HG02938 (cell line): ENCODE measurements around the gene CCDC54.
"Not testable (repeated sequence)": the region's sequence is repeated elsewhere in the genome, so short reads cannot be mapped to it uniquely, and the experiment has no call there.

Experiments used
- ATAC-seq: cut with Tn5 transposase; IDR thresholded peaks from one replicate; pipeline ENCODE4 v1.9.1; 2021; ENCODE audit warnings: mild to moderate bottlenecking, moderate library complexity; ENCODE audit not compliant: unreplicated experiment

CCDC54 gene

DNA sequence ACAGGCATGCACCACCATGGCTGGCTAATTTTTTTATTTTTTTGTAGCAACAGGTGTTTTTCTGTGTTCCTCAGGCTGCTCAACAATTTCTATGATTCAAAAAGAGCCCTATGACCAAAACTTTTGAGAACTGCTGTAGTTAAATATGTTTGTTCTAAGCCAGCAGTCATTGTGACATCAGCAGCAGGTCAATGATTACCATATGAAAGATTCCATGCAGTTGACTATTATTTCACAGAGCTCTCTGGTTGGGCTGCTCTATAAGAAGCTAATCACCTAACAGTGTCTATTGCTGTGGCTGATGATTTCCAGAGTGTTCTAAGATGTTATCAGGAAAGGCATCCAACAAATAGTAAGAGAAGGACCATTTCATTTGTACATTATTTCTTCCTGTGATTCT lies at the start of gene CCDC54:
Gene CCDC54, plus strand, starts transcription at position 289 of the 400 bp plus-strand sequence. CDS start 149 bp downstream, outside the sequence.
- no peak for ATAC-seq

DNA sequence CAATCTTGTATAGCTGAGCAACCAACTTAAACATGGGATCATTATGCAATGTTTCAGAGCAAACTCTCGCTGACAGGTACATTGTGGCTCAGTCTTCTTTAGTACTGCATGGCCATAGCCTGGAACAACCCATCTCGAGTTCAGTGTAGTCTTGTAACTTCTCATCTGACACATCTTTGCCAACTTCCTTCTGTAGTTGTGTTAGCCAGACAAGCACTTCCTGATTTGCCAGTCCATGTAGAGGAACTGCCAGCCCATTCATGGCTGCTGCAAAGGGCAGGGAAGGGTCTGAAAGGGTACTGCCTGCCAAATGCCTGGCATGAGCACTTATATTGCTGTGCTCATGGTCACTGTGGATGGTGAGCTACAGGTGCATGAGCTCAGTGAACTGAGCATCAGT lies 49.2 kb upstream of the CCDC54 start:
- ATAC-seq: no peak

DNA sequence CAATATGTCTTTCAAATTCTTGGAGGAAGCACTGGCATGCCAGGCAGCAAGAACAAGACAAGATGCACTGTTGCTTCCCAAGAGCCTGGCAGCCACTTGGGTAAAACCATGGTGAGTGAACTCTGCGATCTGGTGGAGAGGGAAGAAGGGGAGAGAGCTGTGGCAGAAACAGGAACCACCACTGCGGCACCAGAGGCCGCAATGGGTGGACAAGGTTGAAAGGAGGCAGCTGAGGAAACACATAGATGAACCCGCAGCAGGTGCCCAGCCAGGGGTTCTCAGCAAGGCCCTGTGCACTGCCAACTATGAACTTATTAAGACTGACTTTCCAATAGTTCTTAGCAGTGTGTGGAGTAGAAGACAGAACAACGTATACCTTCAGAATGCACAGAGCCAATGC lies 48.2 kb upstream of the CCDC54 start:
- ATAC-seq: no peak

DNA sequence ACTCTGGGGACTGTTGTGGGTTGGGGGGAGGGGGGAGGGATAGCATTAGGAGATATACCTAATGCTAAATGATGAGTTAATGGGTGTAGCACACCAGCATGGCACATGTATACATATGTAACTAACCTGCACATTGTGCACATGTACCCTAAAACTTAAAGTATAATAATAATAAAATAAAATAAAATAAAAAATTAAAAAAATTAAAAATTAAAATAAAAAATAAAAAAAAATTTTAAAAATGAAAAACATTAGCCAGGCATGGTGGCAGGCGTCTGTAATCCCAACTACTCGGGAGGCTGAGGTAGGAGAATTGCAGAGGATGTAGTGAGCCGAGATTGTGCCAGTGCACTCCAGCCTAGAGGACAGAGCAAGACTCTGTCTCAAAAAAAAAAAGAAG lies 37.5 kb upstream of the CCDC54 start:
- not testable (repeated sequence) for ATAC-seq

DNA sequence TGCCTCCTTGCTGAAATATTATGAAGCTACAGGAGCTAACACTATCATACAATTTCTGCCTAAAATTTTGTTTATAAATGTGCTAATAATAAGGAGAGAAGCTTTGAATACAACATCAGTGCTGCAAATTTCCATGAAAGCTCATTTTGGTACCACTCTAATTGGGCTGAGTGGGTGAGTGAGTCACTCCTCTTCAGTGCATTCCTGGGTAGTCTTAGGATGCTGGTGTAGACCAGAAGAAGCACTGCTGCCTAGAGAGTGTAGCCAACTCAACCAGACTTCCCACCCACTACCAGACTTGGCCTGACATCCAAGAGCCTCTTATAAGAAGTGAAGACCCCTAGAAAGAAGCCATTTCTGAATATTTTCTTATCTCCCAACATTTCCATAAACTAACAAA lies 32.5 kb upstream of the CCDC54 start:
- no peak for ATAC-seq

DNA sequence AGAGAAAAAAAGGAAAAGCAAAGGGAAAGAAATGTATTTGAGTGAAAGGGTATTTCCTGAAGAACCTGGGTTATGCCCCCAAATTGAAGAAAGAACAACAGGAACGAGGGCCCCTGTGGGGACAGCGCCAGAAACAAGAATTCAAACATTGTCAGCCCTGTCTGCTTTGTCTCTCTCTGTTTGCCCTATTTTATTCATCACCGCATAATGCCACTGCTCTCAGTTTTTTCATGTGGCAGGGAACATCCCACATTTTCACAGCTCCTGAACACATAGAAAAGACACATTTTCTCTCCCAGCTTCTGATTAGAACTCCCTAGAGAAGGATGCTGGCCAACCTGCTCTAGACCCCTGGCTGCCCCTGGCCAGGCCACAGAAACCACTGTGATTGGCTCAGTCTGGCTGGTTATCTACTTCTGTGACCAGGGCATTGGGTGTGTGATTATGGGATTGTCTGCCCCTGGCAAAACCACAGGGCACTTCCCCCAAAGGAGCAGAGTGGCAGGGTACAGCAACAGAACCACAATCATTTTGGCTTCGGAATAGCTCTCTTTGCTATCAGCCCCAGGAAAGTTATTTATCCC lies 31.3 kb upstream of the CCDC54 start:
- ATAC-seq: no peak

DNA sequence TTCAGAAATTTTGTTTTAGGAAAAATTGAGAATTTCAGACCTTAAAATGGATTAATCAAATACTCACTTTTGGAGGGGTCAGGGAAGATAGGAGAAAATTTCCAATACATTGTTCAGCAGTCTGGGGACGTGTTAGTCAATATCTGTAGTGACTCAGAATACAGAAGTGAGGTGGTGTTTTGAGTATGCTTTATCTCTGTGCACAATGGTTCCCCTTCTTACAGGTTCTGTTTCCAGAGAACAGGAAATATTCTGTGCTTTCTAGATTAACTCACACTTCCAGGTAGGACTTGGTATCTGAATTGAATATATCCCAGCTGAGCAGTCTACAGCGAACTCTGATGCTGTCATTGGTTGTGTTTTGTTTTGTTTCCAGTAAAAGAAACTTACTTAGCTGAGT lies 30.7 kb upstream of the CCDC54 start:
- ATAC-seq: no peak

DNA sequence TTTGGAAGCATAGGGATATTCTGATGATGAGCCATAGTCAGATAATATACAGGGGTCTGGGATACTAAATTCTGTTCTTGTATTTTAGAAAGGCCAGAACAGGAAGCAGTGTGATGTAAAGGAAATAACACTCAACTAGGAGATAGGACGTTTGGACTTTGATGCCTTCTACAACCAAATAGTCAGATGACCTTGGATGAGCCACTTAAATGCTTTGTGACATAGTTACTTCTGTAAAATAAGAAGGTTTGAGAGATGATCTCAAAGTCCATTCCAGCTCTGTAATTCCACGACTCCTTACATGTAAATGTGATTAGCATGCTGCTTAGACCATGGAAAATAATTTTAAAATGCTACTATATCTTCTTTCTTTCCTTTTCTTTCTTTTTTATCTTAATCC lies 29.5 kb upstream of the CCDC54 start:
- no peak for ATAC-seq

DNA sequence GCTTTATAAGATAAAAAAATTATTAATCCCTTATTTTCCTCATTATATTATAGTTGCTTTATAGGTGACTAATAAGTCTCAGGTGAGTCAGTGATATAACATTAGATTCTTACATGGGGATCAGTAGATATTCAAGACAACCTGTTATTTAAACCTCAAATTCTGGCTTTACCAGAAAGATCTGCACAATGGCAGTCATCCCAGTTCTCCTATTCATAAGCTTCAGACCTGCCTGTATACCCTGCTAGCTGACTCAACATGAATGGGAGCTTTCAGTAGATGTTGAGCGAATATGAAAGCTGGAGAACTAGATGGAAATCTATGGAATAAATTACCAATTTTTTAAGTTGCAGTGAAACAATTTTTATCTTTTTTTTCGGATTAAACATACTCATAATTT lies 20.5 kb upstream of the CCDC54 start:
- no peak for ATAC-seq

DNA sequence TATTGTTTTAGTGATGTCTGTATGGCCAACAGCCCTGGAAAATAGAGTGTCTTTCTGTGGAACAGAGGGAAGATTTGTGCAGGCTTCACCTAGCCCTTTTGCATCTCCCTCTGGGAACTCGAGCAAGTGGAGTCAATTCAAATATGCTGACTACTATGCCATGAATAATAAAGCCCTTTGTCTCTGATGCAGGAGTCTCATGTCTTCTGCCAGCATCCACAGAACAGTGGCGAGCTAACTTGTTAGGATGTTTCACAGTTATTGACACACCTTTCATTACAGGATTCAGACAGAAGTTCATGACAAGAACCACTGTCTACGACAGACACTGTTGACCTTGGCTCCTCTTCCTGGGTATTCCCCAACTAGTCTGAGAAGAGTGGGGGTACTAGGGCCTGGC lies 15.6 kb upstream of the CCDC54 start:
- no peak for ATAC-seq

DNA sequence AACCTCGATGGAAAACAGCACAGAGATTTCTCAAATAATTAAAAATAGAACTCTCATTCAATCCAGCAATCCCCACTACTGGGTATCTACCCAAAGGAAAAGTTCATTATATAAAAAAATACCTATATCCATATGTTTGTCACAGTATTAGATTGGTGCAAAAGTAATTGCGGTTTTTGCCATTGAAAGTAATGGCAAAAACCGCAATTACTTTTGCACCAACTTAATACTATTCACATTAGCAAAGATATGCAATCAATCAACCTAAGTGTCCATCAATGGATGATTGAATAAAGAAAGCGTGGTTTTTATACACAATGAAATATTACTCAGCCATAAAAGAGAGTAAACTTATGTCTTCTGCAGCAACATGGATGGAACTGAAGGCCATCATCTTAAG lies 12.2 kb upstream of the CCDC54 start:
- ATAC-seq: no peak

DNA sequence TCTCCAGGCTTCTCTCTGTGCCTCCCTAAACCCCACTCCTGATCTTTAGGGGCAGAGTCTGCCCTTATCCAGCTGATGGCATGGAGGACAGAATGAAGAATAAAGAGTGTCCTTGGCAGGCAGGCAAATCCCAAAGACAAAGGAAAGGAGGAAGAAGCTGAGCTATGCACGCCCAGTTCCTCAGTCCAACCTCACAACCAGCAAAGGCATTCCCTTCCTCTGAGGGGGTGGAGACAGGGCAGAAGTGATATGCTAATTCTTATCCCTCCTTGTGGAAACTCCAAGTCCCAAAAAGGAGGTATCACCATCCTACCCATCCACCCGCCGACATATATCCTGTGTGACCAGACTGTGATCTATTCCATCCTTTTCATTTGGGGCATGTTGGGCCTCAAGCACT lies 10.5 kb upstream of the CCDC54 start:
- ATAC-seq: no peak

DNA sequence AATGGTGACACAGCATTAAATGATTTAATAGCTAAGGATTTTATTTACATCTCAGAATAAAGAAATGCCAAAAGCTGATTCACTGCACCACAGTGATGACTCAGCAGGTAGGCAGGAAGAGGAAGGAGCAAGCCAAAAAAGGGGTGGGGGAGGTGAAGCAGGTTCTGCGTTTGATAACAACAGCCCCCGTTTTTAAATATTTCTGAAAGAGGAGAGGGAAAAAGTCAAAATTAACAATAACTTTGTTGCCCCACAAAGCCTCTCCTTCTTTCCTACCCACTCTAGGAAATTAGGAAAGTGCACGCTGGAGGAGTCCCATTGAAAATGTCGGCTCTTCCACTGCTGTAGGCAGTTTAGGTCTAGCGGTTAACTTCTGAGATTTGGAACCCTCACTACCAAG lies 9.9 kb upstream of the CCDC54 start:
- ATAC-seq: no peak

DNA sequence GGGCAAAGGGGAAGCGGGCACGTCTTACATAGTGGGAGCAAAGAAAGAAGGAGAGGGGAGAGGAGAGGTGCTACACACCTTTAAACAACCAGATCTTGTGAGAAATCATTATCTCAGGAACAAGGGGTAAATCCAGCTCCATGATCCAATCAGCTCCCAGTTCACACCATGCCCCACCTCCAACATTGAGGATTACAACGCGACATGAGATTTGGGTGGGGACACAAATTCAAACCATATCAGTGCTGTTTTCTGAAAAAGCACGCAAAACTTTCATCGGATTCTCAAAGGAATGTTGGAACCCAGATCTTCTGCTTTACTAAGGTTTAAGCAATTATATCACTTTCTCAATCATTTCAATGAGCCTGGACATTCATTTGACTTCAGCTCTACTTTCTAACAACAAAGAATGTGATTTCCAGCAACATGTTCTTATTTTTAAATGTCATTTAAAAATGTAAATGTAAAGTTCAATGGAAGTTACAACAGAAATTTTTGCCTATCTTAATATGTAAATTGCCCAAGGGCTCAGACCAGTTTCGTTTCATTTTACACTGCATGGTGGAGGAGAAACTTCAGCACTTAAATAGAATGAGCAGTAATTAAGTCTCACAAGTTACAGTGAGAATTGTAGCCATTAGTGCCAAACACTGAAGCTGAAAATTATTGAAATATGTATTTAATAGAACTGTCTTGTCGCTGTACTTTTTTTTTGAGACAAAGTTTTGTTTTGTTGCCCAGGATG lies 8.4 kb upstream of the CCDC54 start:
- no peak for ATAC-seq

DNA sequence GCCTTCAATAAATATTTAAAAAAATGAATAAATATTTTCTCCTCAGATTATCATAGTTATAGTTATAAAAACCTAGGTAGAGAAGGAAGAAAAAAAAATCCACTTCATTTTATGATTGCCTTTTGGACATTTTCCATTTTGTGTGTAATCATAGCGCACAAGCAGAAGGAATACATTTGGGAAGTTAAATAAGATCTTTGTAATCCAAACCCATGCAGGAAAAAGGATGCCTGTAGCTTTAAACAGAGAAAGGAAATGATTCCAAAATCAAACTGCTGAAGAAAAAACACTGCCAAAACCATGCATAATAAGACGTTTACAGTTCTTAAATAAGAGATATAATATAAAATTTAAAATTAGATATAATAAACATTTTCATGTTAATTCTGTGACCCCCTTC lies 7.4 kb upstream of the CCDC54 start:
- ATAC-seq: no peak

DNA sequence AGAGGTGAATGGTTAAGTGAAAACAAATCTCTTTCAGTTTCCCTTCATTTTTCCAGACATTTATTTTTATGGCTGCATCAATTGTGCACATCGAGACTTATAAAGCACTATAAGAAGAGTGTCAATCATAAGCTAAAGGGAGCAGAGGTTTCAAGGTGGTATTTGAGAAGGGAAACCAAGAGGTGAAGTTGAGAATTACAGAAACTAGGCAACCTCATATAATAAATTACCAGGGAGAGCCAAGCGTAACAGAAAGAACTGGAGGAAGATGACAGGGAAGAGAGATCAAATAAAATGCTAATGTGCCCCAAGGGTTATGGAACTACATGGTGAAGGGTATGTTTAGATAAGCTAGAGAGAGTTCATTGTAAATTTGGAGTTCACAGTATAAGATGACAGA lies 6.3 kb upstream of the CCDC54 start:
- ATAC-seq: no peak

DNA sequence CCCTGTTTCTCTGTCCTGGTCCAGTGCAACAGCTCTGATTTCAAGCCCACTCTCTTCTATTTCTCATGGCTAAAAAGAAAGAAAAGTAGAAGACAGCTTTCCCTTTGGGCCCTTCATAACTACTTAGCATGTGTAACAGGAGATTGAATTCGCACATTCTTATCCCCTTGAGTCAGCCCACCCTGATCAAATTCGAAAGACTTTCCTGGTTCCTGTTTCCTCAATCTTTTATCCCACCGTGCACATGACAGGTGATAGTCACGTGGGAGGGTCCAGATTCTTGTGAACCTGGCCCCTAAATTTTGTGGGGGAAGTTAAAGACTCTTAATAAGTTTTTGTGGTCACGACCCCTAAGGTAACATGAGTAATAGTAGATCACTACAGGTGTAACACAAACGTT lies 4.7 kb upstream of the CCDC54 start:
- no peak for ATAC-seq

DNA sequence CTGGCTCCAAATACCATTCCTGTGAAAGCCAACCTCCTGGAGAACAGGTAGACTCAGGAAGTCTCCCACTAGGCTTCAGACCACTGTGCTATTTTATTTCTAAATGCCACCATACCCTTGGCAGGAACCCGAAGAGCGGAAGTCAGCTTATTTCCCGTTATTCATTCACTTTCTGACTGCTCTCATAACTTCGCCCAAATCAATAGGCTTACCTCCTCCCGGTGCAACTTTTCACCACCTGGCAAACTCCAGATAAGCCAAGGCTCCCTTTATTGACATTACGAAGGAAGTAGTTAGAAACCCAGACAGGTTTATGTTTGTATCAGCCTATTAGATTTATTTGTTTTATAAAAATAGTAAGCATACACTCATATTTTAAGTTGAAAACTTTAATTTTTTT lies 3.3 kb upstream of the CCDC54 start:
- no peak for ATAC-seq

DNA sequence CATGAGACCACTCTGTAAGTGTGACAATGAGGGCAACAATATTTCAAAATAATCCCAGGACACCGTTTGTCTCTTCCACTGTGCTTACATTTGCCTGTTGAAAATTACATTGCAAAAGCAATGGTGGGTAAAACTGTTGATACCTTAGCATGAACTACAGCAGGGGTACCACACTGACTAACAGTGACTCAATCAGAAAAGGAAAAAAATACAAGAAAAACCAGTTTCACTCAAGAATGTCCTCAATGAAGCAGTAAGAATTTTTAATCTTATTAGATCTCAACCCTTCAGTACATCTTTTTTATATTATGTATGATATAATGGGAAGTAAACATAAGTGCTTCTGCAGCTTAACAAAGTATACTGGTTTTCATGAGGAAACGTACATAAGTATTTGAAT lies 1.6 kb upstream of the CCDC54 start:
- no peak for ATAC-seq

DNA sequence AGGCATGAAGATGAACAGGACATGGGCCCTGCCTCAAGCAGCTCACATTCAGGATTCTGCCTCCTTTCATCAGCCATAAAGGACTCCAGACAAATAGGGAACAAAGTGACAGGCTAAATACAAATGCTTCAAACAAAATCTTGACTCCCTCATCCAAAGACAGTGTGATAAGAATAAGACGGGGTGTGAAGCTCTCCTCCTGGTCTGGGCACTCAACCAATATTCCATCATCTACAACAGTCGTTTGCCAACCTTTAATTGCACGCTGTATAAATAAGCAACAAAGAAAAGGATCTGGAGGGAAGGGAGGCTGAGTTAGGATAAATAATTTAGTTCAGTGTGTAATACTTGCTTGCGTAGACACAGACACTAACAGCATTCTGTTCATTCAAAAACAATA lies 5.4 kb downstream of the CCDC54 start:
- ATAC-seq: no peak

DNA sequence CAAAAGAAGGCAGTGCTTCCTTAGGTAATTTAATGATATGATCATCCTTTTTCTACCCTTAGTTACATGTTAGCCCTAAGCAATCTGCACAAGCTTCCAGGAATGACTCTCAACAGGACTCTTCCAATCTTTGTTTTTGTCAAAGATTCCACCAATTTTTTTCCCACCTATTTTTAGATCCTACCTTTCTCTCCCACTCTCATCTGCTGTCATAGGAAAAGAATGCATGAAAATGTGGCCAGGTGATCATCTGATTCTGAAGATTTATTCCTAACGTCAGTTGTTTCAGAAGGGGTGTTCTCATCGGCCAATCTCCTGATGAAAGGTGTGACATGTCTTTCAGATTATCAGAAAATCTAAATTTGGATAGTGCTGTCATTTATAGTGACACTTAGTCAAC lies 7.2 kb downstream of the CCDC54 start:
- ATAC-seq: no peak

DNA sequence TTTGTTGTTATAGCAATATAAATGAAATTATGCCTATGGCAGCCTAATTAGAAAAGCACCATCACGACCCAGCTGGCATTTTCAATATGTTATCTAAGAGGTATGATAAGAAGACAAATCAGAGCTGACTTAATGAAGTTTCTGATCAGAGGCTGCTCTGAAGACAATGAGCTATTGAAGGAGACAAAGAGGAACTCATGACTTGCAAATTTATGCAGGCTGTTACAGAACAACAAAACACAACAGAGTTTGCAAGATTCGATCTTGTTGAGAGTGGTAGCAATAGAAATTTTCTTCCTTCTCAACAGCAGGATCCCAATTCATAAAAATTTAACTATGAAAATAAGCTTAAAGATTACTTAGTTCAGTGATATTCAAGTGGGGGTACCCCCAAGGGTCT lies 7.7 kb downstream of the CCDC54 start:
- no peak for ATAC-seq

DNA sequence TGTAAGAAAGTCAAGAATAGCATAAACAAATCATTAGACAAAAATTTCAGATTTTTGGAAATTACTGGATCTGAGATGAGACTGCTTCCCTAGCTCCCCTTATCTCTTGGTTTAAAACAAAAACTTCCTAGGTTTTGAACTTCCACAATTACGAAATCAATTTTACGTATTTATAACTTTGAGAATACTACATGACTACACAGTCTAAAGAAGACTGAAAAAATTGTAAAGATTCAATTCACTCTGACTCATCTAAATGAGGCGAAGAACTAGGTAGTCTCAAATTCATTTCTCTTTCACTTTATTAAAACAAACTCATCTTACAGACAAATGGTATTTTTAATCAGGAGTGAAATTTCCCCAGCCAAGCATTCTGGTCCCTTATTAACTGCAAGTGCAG lies 10.3 kb downstream of the CCDC54 start:
- ATAC-seq: no peak
